Heart right ventricle (tissue), 16 donors: ENCODE measurements around the gene HDHD2. TPM values are rescaled to one million over a fixed set of nuclear protein-coding genes. Genes with fewer than 3 reads are reported as not detected.

Experiments used
- ATAC-seq, 8 donors: fragments of 200-7000 bp; cut with Tn5 transposase; one replicate each; pipeline ENCODE4 v1.9.1; 2020; ENCODE audit warnings: mild to moderate bottlenecking in 8 of 8, moderate library complexity in 8 of 8, moderate number of reproducible peaks in 1 of 8
- DNase-seq, 2 donors: peaks; one replicate each; pipeline ENCODE4 v3.0.0-alpha.2; 2020
- H3K27ac ChIP-seq, 10 donors: fragments of 200-600 bp; sonication (generic) in 2 of 10; one replicate each; pipeline versions ENCODE4 v1.5.0 to v1.8.0; 2020 to 2022; ENCODE audit warnings: mild to moderate bottlenecking in 3 of 10
- H3K27me3 ChIP-seq, 7 donors: fragments of 200-600 bp; one replicate each; pipeline ENCODE4 v1.8.0; 2021 to 2022; ENCODE audit warnings: mild to moderate bottlenecking in 2 of 7
- H3K36me3 ChIP-seq, 9 donors: fragments of 200-600 bp; sonication (generic) in 1 of 9; one replicate each; pipeline versions ENCODE4 v1.5.0 to v1.8.0; 2020 to 2022; ENCODE audit warnings: mild to moderate bottlenecking in 2 of 9
- H3K4me1 ChIP-seq, 9 donors: fragments of 200-600 bp; sonication (generic) in 1 of 9; one replicate each; pipeline versions ENCODE4 v1.5.0 to v1.8.0; 2020 to 2022; ENCODE audit warnings: mild to moderate bottlenecking in 4 of 9
- H3K4me3 ChIP-seq, 10 donors: fragments of 200-600 bp; sonication (generic) in 2 of 10; one replicate each; pipeline versions ENCODE4 v1.5.0 to v1.8.0; 2020 to 2022; ENCODE audit warnings: mild to moderate bottlenecking in 7 of 10, moderate library complexity in 2 of 10
- H3K9me3 ChIP-seq, 11 donors: fragments of 200-600 bp in 10 of 11; sonication (generic) in 2 of 11; one replicate each; pipeline versions ENCODE4 v1.5.0 to v1.8.0; 2013 to 2022; ENCODE audit warnings: mild to moderate bottlenecking in 2 of 11, control low read depth in 1 of 11, moderate library complexity in 1 of 11
- CTCF ChIP-seq, 9 donors: fragments of 200-600 bp; sonication (generic) in 2 of 9; IDR thresholded peaks; one replicate each; pipeline versions ENCODE4 v1.5.0 to v1.8.0; 2021 to 2022; ENCODE audit warnings: antibody characterized with exemption in 9 of 9, mild to moderate bottlenecking in 5 of 9, moderate library complexity in 1 of 9
- WGBS, 2 donors: extraction: QIAGEN DNeasy Blood & Tissue Kit; methylation state at CpG; one replicate each; pipeline ENCODE4 v1.1.7; 2013; ENCODE audit warnings: inconsistent platforms in 1 of 2; 5-methylcytosine and 5-hydroxymethylcytosine counted together
- intact Hi-C, 10 donors: fragments of 100-400 bp; cut with DNase I; formaldehyde crosslinking; loops; one replicate each; pipeline versions ENCODE4 v1.11.1 to v1.14.2; 2022
- polyA plus RNA-seq, 2 donors: library from polyadenylated mRNA; stranded (reverse); fragments of 200-250 nt; gene quantifications; one replicate each; pipeline ENCODE4 v1.2.3, GENCODE V29; 2013
- total RNA-seq, 10 donors: library from RNA; stranded (reverse); fragmentation: NEBNext Ultra II Directional in 3 of 10; extraction: Animal tissue kit (Norgen Biotek cat#: 25700) in 3 of 10; gene quantifications; one replicate each; pipeline versions ENCODE4 v1.2.1 to v1.2.4, GENCODE V29; 2021 to 2023
- donor health status: Arrhythmogenic right ventricular cardiomyopathy.
- donor health status: ischemic (EF 13 %, LVEDD 7.1; RV severe dilation, severe dysfunction).
- donor health status: healthy with polysubstance abuse.
- donor health status: DM: no; HTN: yes; CAD: no.
- donor health status: DM: no; HTN: no; CAD: no.
- donor health status: ischemic (EF 25% LVEDD 6.9; RV normal size, moderate dysfunction).
- donor health status: ischemic (EF 25% LVEDD 5.7; RV mildly dilated, moderate dysfunction).
- donor health status: healthy.
- donor health status: DM: yes; HTN: yes; CAD: no.
- donor health status: Ischemic cardiomyopathy.
- donor health status: ischemic (EF 35%, LVEDD 5.7; RV mildly dilated, moderate dysfunction).
- donor health status: nonischemic (EF 11% LVEDD 7.7; RV severe dilation, severe dysfunction).
- donor health status: DM: yes; HTN: yes; CAD: no.
- donor health status: PGD.
- donor health status: ischemic (EF 29% LVEDD 5.4; RV normal size, mild dysfunction).
- donor health status: nonischemic (EF 23%, LVEDD 6.1; RV moderate dilation, normal function).

The HDHD2 gene
- total and polyA plus RNA-seq, 12 donors, result 16.8 to 52.4 (median 38.2) TPM

- Histone ChIP-seq H3K4me3 (no peak overlapping the region), H3K27ac (no peak overlapping the region), H3K9me3 (no peaks in the 10 kb centered on the region), H3K36me3 (peaks cover 0 to 63% (median 0%) of the 10 kb centered on the region in 9 donors), H3K4me1 (no peaks in the 10 kb centered on the region), H3K27me3 (no peaks in the 10 kb centered on the region)
- ATAC-seq (no peak), DNase-seq (no peak)
- 79 to 85% methylated on average over 4 of the region's 4 CpGs for WGBS, 2 donors
- intact Hi-C loops, result no loop called here
- no peak for TF ChIP-seq CTCF (IDR thresholded peaks at IDR 0.05)
Observed at GRCh38 chr18:47120428-47120827, 29.9 kb downstream of the HDHD2 start.

GRCh38 chr18:47118981-47119380, 31.3 kb downstream of the HDHD2 start:
- DNase-seq (no peak), ATAC-seq (no peak)
- no peak for TF ChIP-seq CTCF (IDR thresholded peaks at IDR 0.05)
- H3K9me3 ChIP-seq, result no peaks in the 10 kb centered on the region
- no peaks in the 10 kb centered on the region for H3K4me1 ChIP-seq
- no peak overlapping the region for H3K27ac ChIP-seq
- no peaks in the 10 kb centered on the region for H3K27me3 ChIP-seq
- WGBS, 2 donors, result 91 to 100% methylated on average over 2 of the region's 2 CpGs
- intact Hi-C loops, result no loop called here
- H3K4me3 ChIP-seq, result no peak overlapping the region
- H3K36me3 ChIP-seq, result peaks cover 0 to 65% (median 13%) of the 10 kb centered on the region in 9 donors

GRCh38 chr18:47115205-47115604, 35.1 kb downstream of the HDHD2 start:
- intact Hi-C loops, result no loop called here
- WGBS, 2 donors, result 84 to 86% methylated on average over 2 of the region's 2 CpGs
- Histone ChIP-seq H3K27ac (no peak overlapping the region), H3K27me3 (no peaks in the 10 kb centered on the region), H3K9me3 (no peaks in the 10 kb centered on the region), H3K4me3 (no peak overlapping the region), H3K36me3 (peaks cover 0 to 80% (median 36%) of the 10 kb centered on the region in 9 donors), H3K4me1 (no peaks in the 10 kb centered on the region)
- DNase-seq (no peak), ATAC-seq (no peak)
- TF ChIP-seq CTCF (IDR thresholded peaks at IDR 0.05), result no peak

- Histone ChIP-seq H3K27ac (no peak overlapping the region), H3K36me3 (peaks cover 0 to 80% (median 36%) of the 10 kb centered on the region in 9 donors), H3K4me3 (no peak overlapping the region), H3K9me3 (no peaks in the 10 kb centered on the region), H3K4me1 (peaks cover 0 to 4% (median 0%) of the 10 kb centered on the region in 9 donors), H3K27me3 (no peaks in the 10 kb centered on the region)
- TF ChIP-seq CTCF (IDR thresholded peaks at IDR 0.05), result no peak
- 92 to 97% methylated on average over 2 of the region's 2 CpGs for WGBS, 2 donors
- DNase-seq, result no peak
- ATAC-seq, result no peak
- intact Hi-C loops, result no loop called here
Observed at GRCh38 chr18:47113796-47114540, 36.3 kb downstream of the HDHD2 start.
